SK-N-MC (cell line): Measurements from ENCODE around the gene RNF31.

Experiments used
- EZH2 ChIP-seq: fragments of 200-600 bp; sonication (generic); IDR thresholded peaks from one replicate; pipeline ENCODE4 v1.6.1; 2017; ENCODE audit warnings: antibody characterized with exemption
- FOXP2 ChIP-seq: optimal IDR thresholded peaks from 2 replicates; pipeline ENCODE3; 2011; ENCODE audit warnings: mild to moderate bottlenecking, moderate library complexity; ENCODE audit not compliant: insufficient read depth; ENCODE audit errors: extremely low read length, control extremely low read depth

GRCh38 chr14:24150993-24151392 lies 3.7 kb downstream of the RNF31 start:
- no peak for TF ChIP-seq FOXP2
- TF ChIP-seq EZH2 = no peak
